Central memory CD4-positive, alpha-beta T cell (primary cell): ENCODE measurements around the gene RBM33.
"Not testable (repeated sequence)": the region's sequence is repeated elsewhere in the genome, so short reads cannot be mapped to it uniquely, and the experiment has no call there.

Experiments used
- DNase-seq: peaks from one replicate; pipeline ENCODE4 v3.0.0; 2022
- total RNA-seq, 3 experiments: gene quantifications; one replicate each; lab custom pipeline; 2026; lab: John Stamatoyannopoulos, UW

RBM33 gene
- total RNA-seq, result 65.0 to 149 (median 143) reads per million in 3 experiments

DNA sequence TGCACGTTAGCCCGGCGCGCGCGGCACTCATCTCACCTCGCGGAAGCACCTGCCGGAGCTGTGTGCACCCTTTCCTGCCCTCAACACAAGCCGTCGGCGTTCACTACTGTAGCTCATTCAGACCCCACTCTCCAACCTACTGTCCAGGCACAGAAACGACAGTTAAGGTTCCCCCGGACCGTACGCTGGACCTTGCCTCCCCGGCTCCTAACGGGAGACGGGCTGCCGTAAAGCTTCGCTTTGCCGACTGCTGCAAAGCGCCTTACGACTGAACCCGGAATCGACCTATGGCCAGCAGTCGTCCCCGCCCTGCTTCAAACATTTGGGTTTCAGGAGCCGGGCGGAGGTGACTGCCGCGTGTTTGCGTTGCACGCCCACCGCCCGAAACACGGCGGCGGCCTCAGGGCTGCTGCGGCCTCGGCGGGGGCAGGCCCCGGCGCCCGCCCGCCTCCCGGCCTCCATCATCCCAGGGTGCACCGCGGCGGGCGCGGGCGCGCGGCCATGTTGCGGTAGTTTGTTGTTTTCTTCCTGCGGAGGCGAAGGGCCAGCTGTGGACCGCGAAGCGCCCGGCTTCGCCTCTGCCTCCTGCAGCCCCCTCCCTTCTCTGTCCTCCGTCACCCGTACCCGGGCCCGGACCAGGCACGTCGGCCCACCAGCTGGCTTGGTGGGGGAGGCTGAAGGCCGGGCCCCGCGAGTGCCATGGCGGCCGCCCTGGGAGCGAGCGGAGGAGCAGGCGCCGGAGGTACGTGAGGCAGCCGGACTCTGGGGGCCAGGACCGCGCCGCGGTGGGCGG, at the start of gene RBM33:
TSS of gene RBM33 (plus strand) at position 484 of the 793 bp plus-strand sequence. CDS start at position 700, 216 bp downstream.
- peak; percentile 82 for DNase-seq

DNA sequence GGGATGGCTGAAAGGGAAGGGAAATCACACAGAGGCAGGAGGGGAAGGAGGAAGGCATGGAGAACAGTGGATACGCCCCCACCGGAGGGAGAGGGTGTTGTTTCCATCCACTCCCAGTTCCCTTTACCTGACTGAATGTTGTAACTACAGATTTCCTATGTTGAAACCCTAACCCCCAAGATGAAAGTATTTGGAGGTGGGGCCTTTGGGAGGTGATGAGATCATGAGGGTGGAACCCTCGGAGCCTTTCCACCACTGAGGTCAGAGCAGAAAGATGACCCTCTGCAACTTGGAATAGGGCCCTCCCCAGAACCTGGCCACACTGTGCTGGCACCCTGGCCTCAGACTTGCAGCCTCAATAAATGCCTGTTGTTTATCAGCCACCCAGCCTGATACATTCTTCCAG, 49.5 kb upstream of the RBM33 start:
- no peak for DNase-seq

- DNase-seq, result no peak
Measured at GRCh38 chr7:155597753-155598140, 46.7 kb upstream of the RBM33 start.

DNA sequence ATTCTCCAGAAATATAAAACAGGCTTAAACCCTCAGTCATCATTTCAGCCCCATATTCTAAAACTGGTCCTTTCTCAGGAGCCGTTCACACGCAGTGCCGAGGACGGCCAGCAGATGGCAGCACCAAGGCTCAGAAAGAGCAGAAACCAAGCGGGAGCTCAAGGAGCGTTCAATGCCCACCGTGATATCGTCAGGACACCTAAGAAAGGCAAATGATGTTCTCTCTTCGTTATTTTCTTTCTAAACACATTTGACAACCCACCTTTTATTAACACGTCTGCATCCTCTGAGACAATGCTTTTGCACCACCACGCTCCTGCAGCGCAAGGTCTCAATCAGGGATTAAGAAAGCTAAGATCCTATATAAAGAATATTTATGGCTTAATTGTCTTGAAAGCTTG, 45.7 kb upstream of the RBM33 start:
- DNase-seq, result peak; percentile 47

GRCh38 chr7:155602156-155602555, 42.3 kb upstream of the RBM33 start:
- DNase-seq, result no peak

GRCh38 chr7:155602750-155603149, 41.7 kb upstream of the RBM33 start:
- DNase-seq, result no peak

GRCh38 chr7:155603205-155603857, 41.1 kb upstream of the RBM33 start:
- no peak for DNase-seq

DNA sequence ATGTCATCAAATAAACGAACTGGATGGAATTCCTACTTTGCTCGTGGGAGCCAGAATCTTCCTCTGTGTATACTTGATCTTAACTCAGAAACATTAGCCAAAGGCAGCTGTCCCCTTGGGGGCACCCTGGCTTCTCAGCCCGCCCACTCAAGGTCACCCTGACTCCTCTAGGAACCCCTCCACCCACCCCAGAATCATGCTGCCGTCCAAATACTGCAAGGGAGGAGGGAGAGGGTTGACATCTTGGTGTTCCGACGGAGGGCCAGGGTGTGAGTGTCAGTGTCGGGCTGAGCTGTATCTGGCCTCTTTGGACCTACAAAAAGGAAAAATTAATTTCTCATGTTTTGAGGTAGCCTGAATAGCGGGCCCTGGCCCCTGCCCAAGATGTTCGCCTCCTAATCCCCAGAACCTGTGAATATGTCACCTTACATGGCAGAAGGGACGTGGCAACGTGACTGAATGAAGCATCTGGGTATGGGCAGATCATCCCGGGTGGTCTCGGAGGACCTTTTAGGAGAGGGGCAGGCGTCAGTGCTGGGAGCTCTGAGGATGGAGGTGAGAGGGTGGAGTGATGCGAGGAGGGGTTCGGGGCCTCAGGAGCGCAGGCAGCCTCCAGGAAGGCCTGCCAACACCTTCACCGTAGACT, 40.5 kb upstream of the RBM33 start:
- DNase-seq, result no peak

DNA sequence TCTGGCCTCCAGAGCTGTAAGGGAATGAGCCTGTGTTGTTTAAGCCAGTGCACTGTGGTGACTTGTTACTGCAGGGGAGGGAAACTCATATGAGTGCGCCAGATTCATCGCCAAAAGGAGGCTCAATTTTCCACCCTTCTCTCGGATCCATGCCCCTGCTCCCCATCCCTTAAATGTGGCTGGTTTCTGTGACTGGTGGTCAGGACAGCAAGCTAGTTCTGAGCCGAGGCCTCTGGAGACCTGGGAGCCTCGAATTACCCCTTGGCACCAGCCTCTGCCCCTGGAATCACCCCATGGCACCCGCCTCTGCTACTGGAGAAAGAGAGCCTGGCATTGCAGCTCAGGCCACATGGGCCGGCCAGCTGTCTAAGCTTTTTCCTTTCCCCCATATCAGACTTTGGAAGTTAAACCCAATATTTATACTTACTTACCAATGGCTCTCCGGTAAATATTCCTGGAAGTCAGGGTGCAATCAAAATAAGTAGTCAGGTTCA, 39.9 kb upstream of the RBM33 start:
- no peak for DNase-seq

DNA sequence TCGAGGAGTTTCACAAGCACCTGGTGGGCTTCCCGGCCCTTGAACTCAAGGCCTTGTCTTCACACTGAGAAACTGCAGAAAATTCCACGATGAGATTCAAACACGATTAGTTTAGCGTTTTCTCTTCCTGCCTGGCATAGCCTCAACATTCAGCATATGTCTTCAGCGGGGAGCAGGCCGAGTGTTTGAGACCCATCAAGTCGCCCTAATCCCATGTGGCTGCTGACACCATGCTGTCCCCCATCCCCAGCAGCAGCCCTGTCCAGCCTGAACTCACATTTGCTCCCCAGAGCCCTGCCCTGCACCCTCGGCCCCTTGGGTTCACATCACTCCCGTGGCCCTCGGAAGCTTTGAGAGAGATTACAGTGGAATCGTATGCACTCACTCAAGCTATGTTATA, 35.3 kb upstream of the RBM33 start:
- DNase-seq, result no peak

DNA sequence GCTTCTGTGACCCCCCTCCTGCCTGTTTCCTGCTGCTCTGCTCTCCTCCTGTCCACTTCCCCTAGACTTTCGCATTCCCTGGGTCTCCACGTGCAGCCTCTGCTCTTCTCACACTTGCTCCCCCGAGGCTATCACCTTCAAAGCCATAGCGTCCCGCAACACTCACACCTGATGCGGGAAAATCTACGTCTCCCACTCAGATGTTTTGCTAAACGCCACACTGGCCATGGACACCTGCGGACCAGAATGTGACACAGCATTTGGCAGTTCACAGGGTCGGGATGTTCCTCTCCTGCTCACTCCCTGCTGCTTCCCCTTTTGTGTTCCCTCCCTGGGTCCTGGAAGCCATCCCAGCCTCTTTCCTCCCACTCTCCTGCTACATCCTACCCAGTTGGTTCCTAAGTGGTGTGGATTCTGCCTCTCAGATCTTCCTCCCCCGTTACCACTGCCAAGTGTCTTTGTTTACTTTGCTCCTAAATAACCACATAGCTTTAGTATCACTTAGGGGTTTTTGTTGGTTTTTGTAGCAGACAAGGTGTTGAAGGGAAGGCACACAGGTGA, 33.7 kb upstream of the RBM33 start:
- no peak for DNase-seq

GRCh38 chr7:155611808-155612447, 32.5 kb upstream of the RBM33 start:
- no peak for DNase-seq

GRCh38 chr7:155612658-155613057, 31.8 kb upstream of the RBM33 start:
- DNase-seq, result no peak

DNA sequence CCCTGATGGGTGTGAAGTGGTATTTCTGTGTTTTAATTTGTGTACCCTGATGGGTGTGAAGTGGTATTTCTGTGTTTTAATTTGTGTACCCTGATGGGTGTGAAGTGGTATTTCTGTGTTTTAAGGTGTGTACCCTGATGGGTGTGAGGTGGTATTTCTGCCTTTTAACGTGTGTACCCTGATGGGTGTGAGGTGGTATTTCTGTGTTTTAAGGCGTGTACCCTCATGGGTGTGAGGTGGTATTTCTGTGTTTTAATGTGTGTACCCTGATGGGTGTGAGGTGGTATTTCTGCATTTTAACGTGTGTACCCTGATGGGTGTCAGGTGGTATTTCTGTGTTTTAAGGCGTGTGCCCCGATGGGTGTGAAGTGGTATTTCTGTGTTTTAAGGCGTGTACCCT, 29.4 kb upstream of the RBM33 start:
- not testable (repeated sequence) for DNase-seq

- no peak for DNase-seq
Measured at GRCh38 chr7:155618708-155619633, 25.5 kb upstream of the RBM33 start.

- no peak for DNase-seq
Measured at GRCh38 chr7:155619634-155620271, 24.7 kb upstream of the RBM33 start.

- DNase-seq, result no peak
Measured at GRCh38 chr7:155620497-155620896, 24.0 kb upstream of the RBM33 start.

GRCh38 chr7:155621418-155621980, 23.0 kb upstream of the RBM33 start:
- no peak for DNase-seq

DNA sequence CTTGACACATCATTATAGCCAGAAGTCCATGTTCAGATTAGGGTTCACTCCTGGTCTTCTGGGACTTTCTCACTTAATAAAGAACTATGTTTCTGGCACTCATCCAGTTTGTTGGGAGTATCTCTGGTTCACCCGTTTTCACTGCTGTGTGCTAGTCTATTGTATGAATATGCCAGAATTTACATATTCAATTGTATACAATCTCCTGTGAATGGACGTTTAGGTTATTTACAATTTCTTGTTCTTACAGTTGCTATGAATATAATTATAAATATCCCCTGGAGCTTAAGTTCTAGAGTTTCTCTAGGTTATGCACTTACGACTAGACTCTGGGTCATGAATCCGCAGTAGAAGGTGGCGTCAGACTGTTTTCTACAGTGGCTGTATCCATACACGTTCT, 20.0 kb upstream of the RBM33 start:
- DNase-seq, result no peak

DNA sequence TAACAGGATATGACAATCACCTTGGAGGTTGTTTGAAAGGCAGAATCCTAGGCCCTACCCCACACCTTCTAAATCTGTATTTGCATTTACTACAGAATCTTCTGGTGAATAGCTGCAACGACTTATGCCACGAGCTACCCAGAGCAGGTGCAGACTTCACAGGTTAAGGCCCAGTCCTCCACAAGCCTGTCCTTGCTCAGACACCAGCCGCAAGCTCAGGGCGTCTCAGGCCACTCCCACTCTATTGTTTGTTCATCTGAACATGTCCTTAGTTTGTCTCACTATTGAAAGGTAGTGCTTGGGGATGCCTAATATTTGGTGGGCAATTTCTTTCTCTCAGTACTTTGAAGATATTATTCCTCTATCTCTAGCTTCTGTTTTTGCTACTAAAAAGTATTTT, 18.9 kb upstream of the RBM33 start:
- DNase-seq, result no peak

- DNase-seq, result no peak
Measured at GRCh38 chr7:155629171-155629570, 15.3 kb upstream of the RBM33 start.
